GM19397 (cell line): ENCODE measurements around the gene PRSS22.

Source experiments
- ATAC-seq: cut with Tn5 transposase; IDR thresholded peaks from one replicate; pipeline ENCODE4 v1.9.1; 2021; ENCODE audit warnings: mild to moderate bottlenecking, moderate library complexity; ENCODE audit not compliant: unreplicated experiment

The PRSS22 gene

DNA sequence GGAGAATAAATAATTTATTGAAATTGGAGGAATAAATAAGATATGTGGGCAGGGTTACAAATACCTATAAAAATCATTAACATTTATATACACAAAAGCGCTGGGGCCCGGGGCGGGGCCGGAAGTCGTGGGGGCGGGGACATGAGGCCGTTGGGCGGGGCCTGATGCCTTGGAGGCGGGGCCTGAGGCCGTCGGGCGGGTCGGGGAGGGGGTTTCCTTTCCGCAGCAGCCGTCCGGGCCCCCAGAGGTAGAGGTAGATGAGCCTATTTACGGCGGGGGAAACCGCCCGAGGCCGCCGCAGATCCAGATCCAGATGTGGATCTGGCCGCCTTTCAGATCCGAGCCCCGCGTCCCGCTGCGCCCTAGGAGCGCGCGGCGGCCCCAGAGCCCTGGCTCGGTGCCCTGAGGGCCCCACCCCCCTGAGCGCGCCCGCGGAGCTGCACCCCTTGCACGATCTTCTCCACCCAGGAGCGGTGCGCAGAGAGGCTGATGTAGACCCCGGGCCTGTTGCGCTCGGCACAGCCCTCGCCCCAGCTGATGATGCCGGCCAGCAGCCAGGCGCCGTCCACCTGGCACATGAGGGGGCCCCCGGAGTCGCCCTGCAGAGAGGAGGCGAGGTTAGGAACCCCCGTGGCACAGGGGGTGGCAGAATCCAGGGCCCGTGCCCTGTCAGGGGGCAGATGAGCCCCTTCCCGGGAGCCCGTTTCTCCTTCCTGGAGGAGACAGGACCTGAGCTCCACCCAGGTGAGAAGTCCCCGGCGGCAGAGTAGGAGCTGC, 5.1 kb downstream of the PRSS22 start:
- no peak for ATAC-seq

DNA sequence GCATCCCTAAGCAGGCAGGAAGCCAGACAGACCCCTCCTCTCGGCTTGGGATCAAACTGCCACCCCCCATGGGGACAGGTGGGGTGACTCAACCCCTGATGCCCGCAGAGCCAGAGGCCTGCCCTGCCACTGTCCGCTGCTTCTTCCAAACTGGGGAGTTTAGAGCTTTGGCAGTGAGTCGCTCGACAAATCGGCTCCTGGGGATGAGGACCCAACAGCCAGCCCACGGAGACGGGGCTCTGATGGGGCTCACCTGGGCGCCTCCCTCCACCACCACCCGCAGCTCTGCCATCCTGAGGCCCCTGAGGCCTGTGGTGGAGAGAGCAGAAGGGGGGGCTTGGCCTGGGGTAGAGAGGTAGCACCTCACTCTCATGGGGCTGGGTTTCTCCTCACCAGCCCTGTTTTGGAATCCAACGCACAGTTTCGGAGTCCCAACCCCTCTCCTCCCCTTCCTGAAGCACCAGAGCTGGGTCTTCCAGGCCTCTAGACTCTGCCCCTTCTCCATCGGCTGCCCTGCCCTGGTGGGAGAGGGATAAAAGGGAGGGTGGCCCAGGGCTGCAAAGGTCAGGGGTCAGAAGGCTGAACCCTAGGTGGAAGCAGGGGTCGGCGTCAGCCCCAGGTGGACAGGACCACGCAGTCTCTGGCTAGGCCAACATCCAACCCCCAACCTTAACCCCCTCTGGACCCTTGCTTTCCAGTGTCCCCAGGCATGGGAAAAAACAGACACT, 5.8 kb downstream of the PRSS22 start:
- ATAC-seq, result no peak

DNA sequence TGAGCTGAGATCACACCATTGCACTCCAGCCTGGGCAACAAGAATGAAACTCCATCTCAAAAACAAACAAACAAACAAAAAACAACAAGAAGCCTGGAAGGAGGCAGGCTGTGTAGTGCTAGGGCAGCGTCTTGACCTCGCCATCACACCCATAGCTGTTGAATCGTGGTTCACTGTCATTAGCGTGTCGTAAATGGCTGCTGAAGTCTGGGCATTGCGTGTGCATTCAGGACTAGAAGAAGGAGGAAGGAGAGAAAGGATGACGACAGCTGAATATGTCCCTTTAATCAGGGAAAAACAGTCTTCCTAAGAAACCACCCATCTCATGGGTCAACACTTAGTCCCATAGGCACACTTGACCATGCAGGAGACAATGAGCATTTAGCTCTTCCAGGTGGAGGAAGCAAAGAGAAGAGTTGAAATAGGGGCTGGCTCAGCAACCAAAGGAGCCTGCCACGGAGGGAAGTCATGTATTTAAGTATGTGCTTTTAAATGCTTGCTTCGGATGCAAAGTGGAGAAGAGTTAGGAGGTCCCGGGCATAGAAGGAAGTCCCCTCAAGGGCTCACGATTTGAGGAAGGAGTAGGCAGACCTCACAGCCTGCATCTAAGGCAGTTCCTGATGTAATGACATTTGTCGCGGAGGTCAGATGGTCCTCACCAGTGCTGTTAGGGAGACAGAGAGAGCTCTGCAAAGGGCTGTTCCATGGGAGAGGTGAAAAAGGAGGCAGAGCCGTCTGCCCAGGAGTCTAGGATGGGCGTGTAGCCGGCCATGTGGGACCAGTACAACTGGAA, 8.8 kb downstream of the PRSS22 start:
- no peak for ATAC-seq

GRCh38 chr16:2846511-2847310, 11.3 kb downstream of the PRSS22 start:
- no peak for ATAC-seq

DNA sequence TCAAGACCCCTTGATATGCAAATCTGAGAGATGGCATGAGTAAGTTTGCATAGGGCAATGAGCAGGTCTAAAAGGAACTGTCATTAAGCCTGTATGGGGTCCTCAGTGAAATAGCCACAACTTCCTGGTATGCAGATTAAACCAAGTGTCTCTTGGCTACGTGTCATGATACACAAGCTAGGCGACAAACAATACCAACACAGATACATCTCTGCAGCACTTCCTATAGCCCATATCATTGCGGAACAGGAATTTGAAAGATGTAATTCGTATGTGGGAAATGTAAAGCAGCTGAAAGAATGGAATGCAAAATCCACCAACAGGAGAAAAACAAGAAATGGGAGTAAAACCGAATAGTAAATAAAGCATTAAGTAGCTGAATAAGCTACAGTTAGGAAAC, 12.9 kb downstream of the PRSS22 start:
- ATAC-seq, result no peak

- no peak for ATAC-seq
Observed at GRCh38 chr16:2843526-2843925, 14.4 kb downstream of the PRSS22 start.

DNA sequence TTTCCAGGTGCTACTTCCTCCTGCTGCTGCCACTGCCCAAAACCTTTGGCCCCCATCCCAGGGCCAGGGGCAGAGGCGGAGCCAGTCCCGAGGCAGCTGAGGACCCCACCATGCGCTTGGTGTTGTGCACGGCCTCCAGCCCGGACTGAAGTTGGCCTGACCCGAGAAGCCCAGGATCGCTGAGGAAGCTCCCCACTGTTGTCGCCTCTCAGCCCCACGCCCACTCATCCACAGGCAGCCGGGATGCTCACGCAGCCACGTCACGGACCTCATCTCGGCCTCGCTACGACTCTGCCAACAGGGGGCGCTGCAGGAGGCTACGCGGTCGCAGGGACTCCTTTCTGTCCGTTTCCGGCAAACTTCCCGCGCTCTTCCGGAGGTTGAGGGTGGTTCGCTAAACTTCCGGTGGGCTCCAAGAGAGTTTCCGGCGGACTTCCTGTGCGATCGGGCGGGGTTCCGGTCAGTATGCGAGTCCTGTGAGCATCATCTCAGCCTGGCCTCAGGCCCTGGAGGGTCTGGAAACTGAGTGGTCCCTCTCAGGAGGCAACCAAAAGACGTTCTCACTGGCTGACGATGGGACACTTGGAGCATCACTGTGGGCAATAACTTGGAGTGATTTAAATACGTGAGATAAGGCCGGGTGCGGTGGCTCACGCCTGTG, 15.5 kb downstream of the PRSS22 start:
- no peak for ATAC-seq

DNA sequence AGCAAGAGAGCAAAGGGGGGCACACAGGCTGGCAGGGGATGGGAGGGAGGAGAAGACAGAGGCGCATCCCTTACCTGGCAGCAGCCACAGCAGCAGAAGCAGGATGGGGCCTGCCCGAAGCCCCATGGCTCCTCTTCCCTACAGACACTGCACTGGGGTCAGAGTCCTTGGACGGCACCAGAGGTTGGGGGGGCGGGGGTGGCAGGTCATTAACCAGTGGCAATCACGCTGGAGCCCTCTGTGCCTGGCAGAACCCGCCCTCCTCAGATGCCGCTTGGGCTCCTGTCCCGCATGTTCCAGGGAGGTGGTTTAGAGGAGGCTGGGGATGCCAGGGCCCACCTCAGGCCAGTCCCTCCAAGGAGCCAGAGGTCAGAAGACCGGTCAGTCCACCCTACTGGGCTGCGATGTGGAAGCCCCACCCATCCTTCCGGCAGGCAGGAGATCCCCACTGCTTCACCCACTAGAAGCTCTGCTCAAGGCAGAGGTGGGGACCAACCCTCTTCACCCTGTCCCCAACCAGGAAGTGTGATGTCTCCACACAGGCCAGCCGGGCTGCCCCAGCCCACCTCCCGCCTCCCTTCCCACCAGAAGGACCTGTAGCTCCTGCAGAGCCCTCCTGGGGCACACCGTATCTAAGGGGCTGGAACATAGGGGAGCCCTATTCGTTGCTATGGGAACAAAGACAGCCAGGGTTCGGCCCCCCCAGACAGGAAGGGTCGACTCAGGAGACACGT, 16.2 kb downstream of the PRSS22 start:
- no peak for ATAC-seq

DNA sequence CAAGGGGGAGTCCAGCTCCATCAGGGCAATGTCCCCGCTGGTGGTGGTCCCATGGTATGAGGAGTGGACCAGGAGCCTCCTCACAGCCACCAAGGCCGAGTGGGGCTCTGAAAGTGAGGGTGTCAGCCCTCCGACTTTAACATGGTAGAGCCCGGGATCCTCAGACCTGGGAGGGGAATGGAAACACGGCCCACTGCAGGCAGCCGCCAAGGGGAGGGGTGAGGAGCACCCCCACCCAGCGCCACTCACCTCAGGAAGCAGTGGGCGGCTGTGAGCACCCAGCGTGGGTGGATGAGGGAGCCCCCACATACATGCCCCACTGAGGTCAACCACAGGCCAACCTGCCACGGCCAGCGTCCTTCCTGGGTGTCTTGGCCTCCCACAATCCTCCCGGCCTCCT, 17.1 kb downstream of the PRSS22 start:
- ATAC-seq, result no peak

GRCh38 chr16:2839650-2840450, 18.1 kb downstream of the PRSS22 start:
- no peak for ATAC-seq

- ATAC-seq, result no peak
Observed at GRCh38 chr16:2838928-2839327, 19.0 kb downstream of the PRSS22 start.

GRCh38 chr16:2836646-2837508, 21.1 kb downstream of the PRSS22 start:
- ATAC-seq, result no peak

- no peak for ATAC-seq
Observed at GRCh38 chr16:2835638-2836493, 22.1 kb downstream of the PRSS22 start.

DNA sequence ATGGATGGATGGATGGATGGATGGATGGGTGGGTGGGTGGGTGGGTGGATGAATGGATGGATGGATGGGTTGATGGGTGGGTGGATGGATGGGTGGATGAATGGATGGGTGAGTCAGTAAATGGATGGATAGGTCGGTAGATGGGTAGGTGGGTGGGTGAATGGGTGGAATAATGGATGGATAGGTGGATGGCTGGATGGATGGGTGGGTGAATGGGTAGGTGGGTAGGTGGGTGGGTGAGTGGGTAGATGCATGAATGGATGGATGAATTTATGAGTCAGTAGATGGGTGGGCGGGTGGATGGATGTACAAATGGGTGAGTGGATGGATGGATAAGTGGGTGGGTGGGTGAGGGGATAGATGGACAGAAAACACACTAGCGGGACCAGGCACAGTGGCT, 23.0 kb downstream of the PRSS22 start:
- no peak for ATAC-seq

GRCh38 chr16:2833776-2834175, 24.2 kb downstream of the PRSS22 start:
- no peak for ATAC-seq

DNA sequence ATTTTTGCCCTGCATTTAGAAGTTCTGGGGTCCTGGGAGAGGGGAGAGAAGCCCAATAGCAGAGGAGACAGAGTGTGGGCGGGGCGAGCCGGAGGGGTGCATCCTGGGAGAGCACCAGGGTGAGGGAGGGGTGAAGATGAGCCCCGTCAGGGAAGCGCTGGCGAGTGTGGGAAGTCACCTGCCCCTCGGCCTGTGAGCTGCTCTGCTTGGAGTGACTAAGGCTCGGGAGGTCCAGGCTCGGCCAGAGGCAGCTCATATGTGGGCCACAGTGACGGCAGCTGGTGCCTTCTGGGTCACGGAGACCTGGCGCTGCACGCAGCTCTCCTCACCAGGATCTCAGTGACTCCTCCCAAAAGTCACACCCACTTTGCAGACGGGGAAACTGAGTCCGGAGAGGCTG, 26.8 kb downstream of the PRSS22 start:
- ATAC-seq, result no peak

- ATAC-seq, result no peak
Observed at GRCh38 chr16:2830355-2830695, 27.6 kb downstream of the PRSS22 start.
